GM12878 (cell line): ENCODE results near the gene RASGRF2. TPM values are rescaled to one million over a fixed set of nuclear protein-coding genes. Genes with fewer than 3 reads are reported as not detected.

Source experiments
- ATAC-seq: fragments of 200-7000 bp; cut with Tn5 transposase; 3 replicates; pipeline ENCODE4 v1.9.1; 2020; ENCODE audit warnings: mild to moderate bottlenecking, moderate library complexity
- BruUV-seq: library from RNA; stranded (reverse); fragments of 400-500 nt; replicated peaks from 2 replicates; lab custom pipeline; 2021; lab: Mats Ljungman, UMichigan
- CTCF ChIA-PET: fragments of 300-600 bp; sonication (Branson Sonifier 250); formaldehyde crosslinking; extraction: SDS; loops from one replicate; lab custom pipeline; 2021; ENCODE audit warnings: inconsistent platforms; lab: Yijun Ruan, JAX
- POLR2A ChIA-PET: fragments of 350-600 bp; formaldehyde crosslinking; extraction: SDS; loops from one replicate; lab custom pipeline; 2021; ENCODE audit warnings: inconsistent platforms; lab: Charles Lee
- RAD21 ChIA-PET: fragments of 300-600 bp; sonication (Branson Sonifier 250); formaldehyde crosslinking; loops from one replicate; lab custom pipeline; 2023; ENCODE audit warnings: antibody characterized with exemption; ENCODE audit not compliant: unreplicated experiment; lab: Charles Lee
- SMC1A ChIA-PET: fragments of 300-600 bp; sonication (Branson Sonifier 250); formaldehyde crosslinking; loops from one replicate; lab custom pipeline; 2023; ENCODE audit not compliant: unreplicated experiment, uncharacterized antibody; lab: Charles Lee
- DNase-seq: peaks from one replicate; pipeline ENCODE4 v3.0.0-alpha.2; 2011; ENCODE audit warnings: low read depth, low spot score
- FAIRE-seq: peaks from 3 replicates; lab custom pipeline; 2011; peaks lifted over from hg19 to GRCh38; lab: Jason Lieb, UNC
- H2AFZ ChIP-seq: 2 replicates; pipeline ENCODE4 v1.6.0; 2011; ENCODE audit warnings: low read depth, low read length, control low read depth; ENCODE audit not compliant: control insufficient read depth
- H3K27ac ChIP-seq: 2 replicates; pipeline ENCODE4 v1.5.1; 2011; ENCODE audit warnings: control low read depth; ENCODE audit not compliant: control insufficient read depth, insufficient read depth
- H3K27me3 ChIP-seq, 2 experiments: replicated peaks in 1 of 2; 2 replicates each; pipeline versions ENCODE4 v1.6.0 to v1.6.1; 2011; ENCODE audit warnings: low read length in 1 of 2; ENCODE audit not compliant: control insufficient read depth in 2 of 2, insufficient read depth in 2 of 2
- H3K36me3 ChIP-seq, 2 experiments: 2 replicates each; pipeline ENCODE4 v1.5.1; 2011; ENCODE audit warnings: low read length in 1 of 2; ENCODE audit not compliant: control insufficient read depth in 2 of 2, insufficient read depth in 2 of 2
- H3K4me1 ChIP-seq: 2 replicates; pipeline ENCODE4 v1.6.1; 2011; ENCODE audit warnings: mild to moderate bottlenecking, low read length, moderate library complexity, mixed read lengths; ENCODE audit not compliant: control insufficient read depth, insufficient read depth
- H3K4me2 ChIP-seq: 2 replicates; pipeline ENCODE4 v1.6.0; 2011; ENCODE audit warnings: control low read depth; ENCODE audit not compliant: control insufficient read depth, insufficient read depth
- H3K4me3 ChIP-seq: fragments of 200-600 bp; sonication (generic); 2 replicates; pipeline ENCODE4 v1.5.1; 2016
- H3K79me2 ChIP-seq: 2 replicates; pipeline ENCODE4 v1.6.0; 2011; ENCODE audit warnings: low read length; ENCODE audit not compliant: control insufficient read depth, insufficient read depth
- H3K9ac ChIP-seq: 2 replicates; pipeline ENCODE4 v1.8.0; 2011; ENCODE audit warnings: low read length, control low read depth, mixed read lengths; ENCODE audit not compliant: control insufficient read depth, insufficient read depth
- H3K9me3 ChIP-seq: replicated peaks from 3 replicates; pipeline ENCODE4 v1.5.1; 2011; ENCODE audit warnings: mild to moderate bottlenecking, low read length; ENCODE audit not compliant: control insufficient read depth, insufficient read depth
- H4K20me1 ChIP-seq: 2 replicates; pipeline ENCODE4 v1.6.0; 2011; ENCODE audit not compliant: control insufficient read depth, insufficient read depth
- CBX3 ChIP-seq: fragments of 200-600 bp; sonication (generic); IDR thresholded peaks from 2 replicates; pipeline ENCODE4 v1.6.1; 2016; ENCODE audit warnings: low read depth, borderline replicate concordance
- CHD4 ChIP-seq: fragments of 200-600 bp; sonication (generic); IDR thresholded peaks from 2 replicates; pipeline ENCODE4 v1.6.1; 2016; ENCODE audit warnings: mild to moderate bottlenecking
- CREB1 ChIP-seq: IDR thresholded peaks from 2 replicates; pipeline ENCODE4 v1.6.1; 2012; ENCODE audit warnings: low read depth, mild to moderate bottlenecking, inconsistent platforms
- GABPA ChIP-seq: IDR thresholded peaks from 2 replicates; pipeline ENCODE4 v1.6.1; 2014; ENCODE audit warnings: antibody characterized with exemption, low read depth, mild to moderate bottlenecking, inconsistent platforms
- IRF4 ChIP-seq: IDR thresholded peaks from 2 replicates; pipeline ENCODE4 v1.6.1; 2011; ENCODE audit warnings: low read depth, low read length
- MEF2B ChIP-seq: fragments of 450-650 bp; IDR thresholded peaks from 2 replicates; pipeline ENCODE4 v1.6.1; 2018; ENCODE audit warnings: mild to moderate bottlenecking, moderate library complexity; ENCODE audit not compliant: partially characterized antibody, poor library complexity, severe bottlenecking
- MTA3 ChIP-seq: IDR thresholded peaks from 2 replicates; pipeline ENCODE4 v1.6.1; 2012; ENCODE audit warnings: low read length, inconsistent platforms, borderline replicate concordance
- NR2F1 ChIP-seq: fragments of 450-650 bp; conservative IDR thresholded peaks from 2 replicates; pipeline ENCODE4 v1.6.1; 2017; ENCODE audit warnings: mild to moderate bottlenecking
- PAX8 ChIP-seq: fragments of 450-650 bp; IDR thresholded peaks from 2 replicates; pipeline ENCODE4 v1.6.1; 2017; ENCODE audit warnings: mild to moderate bottlenecking, moderate library complexity
- POLR2AphosphoS2 ChIP-seq: IDR thresholded peaks from 2 replicates; pipeline ENCODE4 v1.6.1; 2011; ENCODE audit warnings: low read depth, mild to moderate bottlenecking, low read length, improper control_type of control experiment, moderate library complexity
- SMAD5 ChIP-seq: IDR thresholded peaks from 2 replicates; pipeline ENCODE4 v1.6.1; 2016; ENCODE audit warnings: antibody characterized with exemption, low read depth
- SUZ12 ChIP-seq: fragments of 200-600 bp; sonication (generic); IDR thresholded peaks from one replicate; pipeline ENCODE4 v1.6.1; 2018; ENCODE audit warnings: antibody characterized with exemption, mild to moderate bottlenecking; ENCODE audit not compliant: unreplicated experiment
- TCF12 ChIP-seq: IDR thresholded peaks from 2 replicates; pipeline ENCODE4 v1.6.1; 2011; ENCODE audit warnings: low read depth, mild to moderate bottlenecking, low read length
- YBX1 ChIP-seq: fragments of 450-650 bp; IDR thresholded peaks from 2 replicates; pipeline ENCODE4 v1.6.1; 2016; ENCODE audit warnings: antibody characterized with exemption
- ZZZ3 ChIP-seq: IDR thresholded peaks from 2 replicates; pipeline ENCODE4 v1.6.1; 2011; ENCODE audit warnings: low read depth; ENCODE audit not compliant: control insufficient read depth, insufficient read length
- WGBS: methylation state at CpG from one replicate; pipeline ENCODE4 v1.1.6; 2016; ENCODE audit warnings: low lambda C conversion rate; ENCODE audit not compliant: insufficient replicate concordance, insufficient coverage; ENCODE audit errors: missing lambda C conversion rate; 5-methylcytosine and 5-hydroxymethylcytosine counted together
- in situ Hi-C: fragments of 300-500 bp; cut with MboI; formaldehyde crosslinking; loops from 9 replicates; pipeline ENCODE4 v1.14.3; 2018; ENCODE audit warnings: mixed read lengths
- intact Hi-C: fragments of 100-400 bp; cut with micrococcal nuclease; formaldehyde crosslinking; loops from one replicate; pipeline ENCODE4 v1.14.2; 2022; ENCODE audit not compliant: unreplicated experiment
- polyA plus RNA-seq, 11 experiments: library from polyadenylated mRNA; depleted of rRNA in 4 of 11; unstranded in 6 of 11; stranded (reverse) in 5 of 11; fragments of >200 nt; fragmentation: Nextera tagmentation in 4 of 11; fragmentation: Illumina TruSeq in 1 of 11; extraction: Ambion mirVana in 4 of 11; extraction: Trizol in 1 of 11; gene quantifications; 1 replicate in 1 of 11; 2 replicates in 10 of 11; pipeline versions ENCODE4 v1.2.1 to v1.2.3, GENCODE V29; 2011 to 2016; ENCODE audit warnings: inconsistent platforms in 2 of 11, missing spikeins in 2 of 11, low read depth in 1 of 11
- total RNA-seq, 4 experiments: library from RNA; depleted of rRNA in 3 of 4; stranded (reverse); fragments of >200 nt in 3 of 4; fragmentation: Illumina TruSeq in 1 of 4; extraction: Trizol in 1 of 4; gene quantifications; 2 replicates each; pipeline versions ENCODE4 v1.2.1 to v1.2.3, GENCODE V29; 2013 to 2021

RASGRF2 gene
- total and polyA plus RNA-seq, 10 of the 15 experiments (the other 5 are each of a cell fraction or from before 2014, with no cell fraction given), result 0.05 to 0.24 (median 0.07) TPM

DNA sequence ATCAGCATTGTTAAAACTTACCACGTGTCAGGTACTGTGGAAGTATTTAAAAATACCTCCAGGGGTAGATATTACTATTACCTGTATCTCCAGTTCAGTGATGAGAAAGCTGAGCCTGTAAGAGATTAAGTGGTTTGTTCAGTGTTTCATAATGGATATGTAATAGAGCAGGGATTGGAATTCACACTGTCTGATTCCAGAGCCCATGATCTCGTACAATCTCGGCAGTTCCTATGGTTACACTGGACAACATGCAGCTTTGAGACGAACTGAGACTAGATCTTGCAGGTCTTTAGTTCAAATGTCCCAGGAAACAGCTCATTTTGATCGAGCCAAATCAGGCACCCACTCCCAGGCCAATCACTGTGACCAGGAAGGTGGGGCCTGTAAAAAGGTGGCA, 8.8 kb upstream of the RASGRF2 start:
- no peak for TF ChIP-seq MEF2B
- TF ChIP-seq MTA3, result no peak
- TF ChIP-seq CBX3, result no peak
- TF ChIP-seq NR2F1, result no peak
- TF ChIP-seq SMAD5, result no peak
- TF ChIP-seq YBX1, result no peak
- no peak for TF ChIP-seq POLR2AphosphoS2
- no peak for TF ChIP-seq CREB1

DNA sequence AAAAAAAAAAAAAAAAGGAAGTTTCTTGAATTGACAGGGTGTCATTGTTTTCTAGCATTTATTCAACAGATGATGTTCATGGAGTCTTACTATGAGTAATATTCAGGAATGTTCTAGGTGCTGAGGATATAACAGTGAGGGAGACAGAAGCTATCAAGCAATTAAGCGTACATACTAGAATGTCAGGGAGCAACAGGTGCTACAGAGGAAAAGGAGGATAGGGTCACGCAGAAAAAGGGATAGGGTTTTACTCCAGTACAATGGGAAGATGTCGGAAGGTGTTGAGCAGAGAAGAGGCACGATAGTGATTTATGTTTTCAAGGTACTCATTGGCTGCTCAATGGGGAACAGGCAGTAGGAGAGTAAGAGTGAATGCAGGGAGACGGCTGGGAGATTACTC, 6.6 kb upstream of the RASGRF2 start:
- no peak overlapping the region for H2AFZ ChIP-seq
- DNase-seq (no peak), ATAC-seq (no peak), FAIRE-seq (no peak)
- no TSS peak for BruUV-seq
- 69% methylated on average over 5 of the region's 5 CpGs for WGBS
- intact Hi-C loops, result no loop called here
- H3K36me3 ChIP-seq, result no peaks in the 10 kb centered on the region
- H3K27ac ChIP-seq, result no peak overlapping the region
- H3K9me3 ChIP-seq, result no peaks in the 10 kb centered on the region
- TF ChIP-seq GABPA (no peak), CHD4 (no peak), SUZ12 (no peak), PAX8 (no peak), TCF12 (no peak), ZZZ3 (no peak), IRF4 (no peak)
- in situ Hi-C loops, result no loop called here
- H3K9ac ChIP-seq, result no peak overlapping the region
- H3K4me2 ChIP-seq, result no peak overlapping the region
- ChIA-PET POLR2A (interaction anchor here (0.6 kb wide), 1 partner anchor 31 kb away, joined by 5 read pairs; no protein-coding TSS in a partner anchor), RAD21 (no interaction called here), CTCF (interaction anchor here (0.6 kb wide), 1 partner anchor 48 kb away, joined by 3 read pairs; no protein-coding TSS in a partner anchor), SMC1A (interaction anchor here (0.6 kb wide), 1 partner anchor 283 kb away, joined by 3 read pairs; no protein-coding TSS in a partner anchor)
- no peaks in the 10 kb centered on the region; a peak in 2 of 4 replicates for H3K27me3 ChIP-seq
- H3K79me2 ChIP-seq, result no peaks in the 10 kb centered on the region
- H3K4me3 ChIP-seq, result no peak overlapping the region
- no peaks in the 10 kb centered on the region for H3K4me1 ChIP-seq
- no peaks in the 10 kb centered on the region for H4K20me1 ChIP-seq

More for the DNA sequence above, 8.8 kb upstream of the RASGRF2 start:
- H2AFZ ChIP-seq, result no peak overlapping the region
- POLR2A ChIA-PET, result no interaction called here
- CTCF ChIA-PET, result no interaction called here
- no peak overlapping the region for H3K4me3 ChIP-seq
- H3K27me3 ChIP-seq, result no peaks in the 10 kb centered on the region; a peak in 1 of 4 replicates
- no peak overlapping the region for H3K27ac ChIP-seq
- DNase-seq (no peak), ATAC-seq (no peak), FAIRE-seq (no peak)
- H3K36me3 ChIP-seq, result no peaks in the 10 kb centered on the region
- no peaks in the 10 kb centered on the region for H3K4me1 ChIP-seq
- in situ Hi-C loops, result no loop called here
- SMC1A ChIA-PET, result interaction anchor here (0.6 kb wide), 1 partner anchor 13 kb away, joined by 3 read pairs; no protein-coding TSS in a partner anchor
- RAD21 ChIA-PET, result no interaction called here
- intact Hi-C loops, result no loop called here
- no peaks in the 10 kb centered on the region for H4K20me1 ChIP-seq
- 17% methylated on average over 5 of the region's 5 CpGs for WGBS
- no peaks in the 10 kb centered on the region for H3K79me2 ChIP-seq
- H3K4me2 ChIP-seq, result no peak overlapping the region
- no peaks in the 10 kb centered on the region; the same call in 2 of the 3 replicates for H3K9me3 ChIP-seq
- BruUV-seq, result no TSS peak
- no peak overlapping the region for H3K9ac ChIP-seq
